GM20000 (cell line): Measurements from ENCODE around the gene MRPL24.

Experiments used
- DNase-seq: peaks from one replicate; pipeline ENCODE4 v3.0.0; 2012; ENCODE audit warnings: low spot score
- TF ChIP-seq, protein P1 (sequence below): IDR thresholded peaks from 2 replicates; pipeline ENCODE4 v1.5.1; 2012; ENCODE audit warnings: mild to moderate bottlenecking, control low read depth; ENCODE audit errors: extremely low read depth, missing control alignments

Gene MRPL24

DNA sequence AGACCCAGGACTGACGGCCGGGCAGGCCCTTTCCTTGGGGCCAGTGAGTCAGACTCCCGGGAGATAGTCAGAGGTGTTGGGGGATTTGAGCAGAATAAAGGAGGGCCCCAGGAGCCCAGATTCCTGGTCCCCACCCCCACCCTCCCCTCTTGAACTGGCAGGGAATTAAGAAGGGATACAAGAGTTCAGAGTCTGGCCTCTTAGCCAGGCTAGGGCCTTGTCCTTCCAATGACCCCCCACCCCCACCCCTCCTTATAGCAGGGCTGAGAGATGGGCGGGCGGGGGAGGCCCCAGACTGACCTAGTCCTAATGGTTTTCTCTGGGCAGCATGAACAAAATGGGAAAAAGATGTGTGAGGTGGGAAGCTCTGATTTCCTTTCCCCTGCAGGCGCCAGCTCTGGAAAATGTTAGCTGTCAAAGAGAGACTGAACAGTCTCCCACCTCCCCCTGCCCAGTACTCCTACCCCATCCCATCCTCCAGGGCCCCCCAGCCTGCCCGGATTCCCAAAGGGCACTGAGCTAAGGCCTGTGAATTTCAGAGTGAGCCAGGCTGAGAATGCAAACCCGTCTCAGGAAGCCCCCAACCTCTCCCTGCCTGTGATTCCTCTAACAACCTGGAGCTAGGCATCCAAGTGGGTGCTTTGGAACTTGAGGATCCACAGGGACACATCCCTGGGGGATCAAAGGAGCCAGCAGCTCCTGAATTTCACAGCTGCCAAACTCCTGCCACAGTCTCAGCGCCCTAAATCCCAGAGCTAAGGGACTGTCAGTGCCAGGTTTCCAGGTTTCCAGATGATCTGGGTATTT lies 29.7 kb downstream of the MRPL24 start:
- DNase-seq: no peak
- TF ChIP-seq, protein P1, sequence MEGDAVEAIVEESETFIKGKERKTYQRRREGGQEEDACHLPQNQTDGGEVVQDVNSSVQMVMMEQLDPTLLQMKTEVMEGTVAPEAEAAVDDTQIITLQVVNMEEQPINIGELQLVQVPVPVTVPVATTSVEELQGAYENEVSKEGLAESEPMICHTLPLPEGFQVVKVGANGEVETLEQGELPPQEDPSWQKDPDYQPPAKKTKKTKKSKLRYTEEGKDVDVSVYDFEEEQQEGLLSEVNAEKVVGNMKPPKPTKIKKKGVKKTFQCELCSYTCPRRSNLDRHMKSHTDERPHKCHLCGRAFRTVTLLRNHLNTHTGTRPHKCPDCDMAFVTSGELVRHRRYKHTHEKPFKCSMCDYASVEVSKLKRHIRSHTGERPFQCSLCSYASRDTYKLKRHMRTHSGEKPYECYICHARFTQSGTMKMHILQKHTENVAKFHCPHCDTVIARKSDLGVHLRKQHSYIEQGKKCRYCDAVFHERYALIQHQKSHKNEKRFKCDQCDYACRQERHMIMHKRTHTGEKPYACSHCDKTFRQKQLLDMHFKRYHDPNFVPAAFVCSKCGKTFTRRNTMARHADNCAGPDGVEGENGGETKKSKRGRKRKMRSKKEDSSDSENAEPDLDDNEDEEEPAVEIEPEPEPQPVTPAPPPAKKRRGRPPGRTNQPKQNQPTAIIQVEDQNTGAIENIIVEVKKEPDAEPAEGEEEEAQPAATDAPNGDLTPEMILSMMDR: no peak

DNA sequence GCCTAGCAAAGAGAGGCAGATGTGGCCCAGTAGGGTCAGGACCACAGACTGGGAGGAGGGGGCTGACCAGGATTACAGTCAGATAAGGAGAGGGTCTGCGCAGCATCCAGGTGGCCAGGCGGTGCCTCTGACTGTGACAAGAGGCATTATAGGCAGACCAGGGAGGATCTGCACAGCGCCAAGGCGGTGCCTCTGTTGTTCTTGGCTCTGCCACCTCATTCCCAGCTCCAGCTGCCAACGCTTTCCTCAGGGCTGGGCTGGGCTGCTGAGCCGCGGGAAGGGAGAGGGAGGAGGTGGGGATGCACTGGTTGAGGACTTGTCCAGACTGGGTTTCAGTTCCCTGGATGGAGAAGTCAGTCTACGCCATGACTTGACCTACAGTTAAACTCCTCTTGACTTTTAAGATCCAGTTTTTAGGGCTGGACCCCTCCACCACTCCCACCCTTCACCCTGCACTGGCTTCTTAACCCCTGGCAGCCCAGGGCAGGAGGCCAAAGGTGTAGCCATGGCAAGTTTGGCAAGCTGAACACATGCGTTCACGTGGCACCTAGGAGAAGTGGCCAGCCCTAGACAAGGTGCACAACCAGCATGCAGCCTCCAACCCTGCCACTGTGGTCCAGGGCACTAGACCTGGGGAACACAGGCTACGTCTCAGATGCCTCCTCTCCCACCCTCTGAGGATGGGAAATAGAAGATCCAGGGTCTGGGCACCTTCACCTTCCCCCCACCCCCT lies 31.0 kb downstream of the MRPL24 start:
- TF ChIP-seq, protein P1: no peak
- DNase-seq: no peak

DNA sequence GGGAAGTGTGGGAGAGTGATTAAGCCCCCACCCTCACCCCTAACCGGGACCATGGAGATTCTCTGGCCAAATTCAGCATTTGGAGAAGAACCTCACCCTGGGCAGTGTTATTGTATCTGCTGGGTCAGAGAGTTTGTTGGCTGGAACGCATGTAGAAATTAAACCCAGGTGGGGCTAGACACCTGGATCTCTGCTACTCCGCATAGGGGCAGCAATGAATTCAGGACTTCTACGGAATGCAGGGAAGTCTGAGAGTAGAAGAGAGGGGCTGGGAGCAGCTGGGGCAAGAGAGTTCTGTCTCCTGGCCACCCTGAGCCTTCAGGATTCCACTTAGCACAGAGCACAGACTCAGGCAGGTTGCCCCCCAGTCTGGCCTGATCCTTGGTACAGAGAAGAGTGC lies 31.9 kb downstream of the MRPL24 start:
- no peak for DNase-seq
- TF ChIP-seq, protein P1: no peak

DNA sequence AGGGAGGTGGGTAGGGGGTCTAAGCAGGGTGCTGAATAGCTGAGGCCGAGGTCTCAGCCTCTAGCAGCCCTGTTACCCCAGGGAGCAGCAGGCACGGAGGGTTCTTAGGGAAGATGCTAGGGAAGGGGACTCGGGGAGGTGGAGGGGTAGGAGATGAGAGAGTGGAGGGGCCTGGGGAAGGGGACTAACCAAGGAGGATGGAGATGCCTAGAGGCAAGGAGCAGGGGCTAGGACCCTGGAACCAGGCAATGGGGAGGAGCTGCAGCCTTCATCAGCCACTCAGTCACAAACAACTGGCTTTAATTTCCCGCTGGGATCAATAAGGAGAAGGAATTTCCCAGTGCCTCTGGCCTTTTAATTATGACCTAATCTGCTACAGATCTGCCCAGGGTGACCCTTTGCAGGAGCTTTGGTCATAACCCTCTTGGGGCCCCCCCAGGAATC lies 32.6 kb downstream of the MRPL24 start:
- TF ChIP-seq, protein P1: no peak
- no peak for DNase-seq

DNA sequence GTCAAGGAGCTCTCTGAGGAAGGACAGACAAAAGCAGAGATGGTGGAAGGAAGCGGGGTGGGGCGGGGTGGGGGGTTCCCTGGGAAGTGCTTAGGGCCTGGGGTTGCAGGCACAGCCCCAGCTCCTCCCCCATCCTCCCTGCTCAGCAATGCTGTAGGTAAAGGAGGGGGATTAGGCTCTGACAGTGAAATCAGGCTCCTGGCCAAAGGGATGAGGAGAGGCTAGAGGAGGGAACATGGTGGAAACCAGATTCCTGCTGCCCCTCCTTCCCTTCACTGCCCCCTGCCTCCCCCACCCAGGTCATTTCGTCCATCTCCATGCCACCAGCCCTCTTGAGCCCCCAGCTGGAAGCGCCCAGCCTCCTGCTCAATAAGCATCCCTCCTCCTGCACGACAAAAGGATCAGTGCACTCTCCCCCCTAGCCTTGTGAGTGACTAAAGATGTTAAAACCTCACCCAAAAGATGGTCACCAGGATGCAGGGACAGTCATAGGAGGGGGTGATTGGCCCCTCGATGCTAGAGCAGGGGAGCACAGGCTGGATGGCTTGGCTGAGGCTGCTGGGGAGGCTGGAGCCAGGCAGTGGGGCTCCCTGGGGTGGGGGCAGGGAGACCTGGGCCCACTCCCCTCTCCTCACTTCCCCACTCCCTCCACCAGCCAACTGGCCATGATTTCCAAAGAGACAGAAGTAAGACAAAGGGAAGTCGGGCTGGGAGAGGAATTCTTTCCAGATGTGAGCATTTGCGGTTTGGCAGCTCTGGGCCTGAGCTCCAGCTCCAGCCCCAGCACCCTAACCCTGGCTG lies 33.3 kb downstream of the MRPL24 start:
- TF ChIP-seq, protein P1: no peak
- DNase-seq: no peak

DNA sequence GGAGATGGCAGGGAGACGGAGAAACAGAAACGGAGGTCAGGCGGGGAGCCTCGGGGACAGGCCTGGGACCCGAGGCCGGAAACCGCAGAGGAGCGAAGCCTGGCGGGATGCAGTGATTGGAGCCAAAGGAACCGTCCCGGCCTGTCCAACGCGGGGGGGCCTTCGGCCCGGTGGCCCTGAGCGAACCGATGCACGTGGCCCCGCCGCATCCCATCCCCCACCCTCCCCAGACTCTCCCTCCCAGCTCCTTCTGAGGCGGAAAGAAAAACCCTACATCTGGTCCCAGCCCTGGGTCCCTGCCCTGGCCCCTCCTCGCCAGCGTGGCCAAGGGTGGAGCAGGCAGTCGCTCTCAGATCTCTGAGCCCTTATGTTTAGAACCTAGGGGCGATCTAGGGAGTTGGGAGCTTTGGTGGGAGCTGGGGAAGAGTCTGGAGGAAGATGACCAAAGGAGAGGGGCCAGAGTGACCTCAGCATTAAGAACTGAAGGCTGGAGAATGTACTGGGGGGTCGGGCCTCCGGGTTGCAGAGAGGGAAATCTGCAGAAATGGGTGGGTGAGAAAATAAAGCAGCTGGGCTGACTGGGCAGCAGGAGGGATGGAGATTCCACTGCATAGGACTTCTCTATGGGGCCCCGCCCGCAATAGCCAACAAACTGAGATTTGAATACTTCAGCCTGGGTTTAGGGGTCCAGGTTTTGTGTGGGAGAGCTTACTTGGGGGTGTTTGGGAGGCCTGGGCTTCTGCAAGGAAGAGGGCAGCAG lies 34.1 kb downstream of the MRPL24 start:
- TF ChIP-seq, protein P1: no peak
- DNase-seq: no peak
